Measurements from ENCODE around the gene STX12. TPM values are rescaled to one million over a fixed set of nuclear protein-coding genes. Genes with fewer than 3 reads are reported as not detected.

The STX12 gene
- total RNA-seq, 1 donor from 2014 or later, result 91.9 TPM

GRCh38 chr1:27727126-27727525, 45.9 kb upstream of the STX12 start:
- Histone ChIP-seq H3K27me3 (no peaks in the 10 kb centered on the region), H3K27ac (peak overlapping the region; percentile 82 to 96), H3K9me3 (no peaks in the 10 kb centered on the region), H3K4me3 (peak overlapping the region; percentile 68 to 98), H3K4me1 (peaks cover 10 to 12% of the 10 kb centered on the region in 2 donors), H3K36me3 (peaks cover 0 to 7% of the 10 kb centered on the region in 2 donors)
- intact Hi-C loops (cut with DNase I), result loop anchor here (10.0 kb wide), 1 partner anchor 108 kb away; the partner anchor contains the start of gene PPP1R8
- DNase-seq (ENCODE audit: low spot score in 2 of 2), result no peak
- TF ChIP-seq CTCF (IDR thresholded peaks at IDR 0.05), result no peak

GRCh38 chr1:27736252-27736651, 36.8 kb upstream of the STX12 start:
- H3K4me3 ChIP-seq, result no peak overlapping the region
- no peak for DNase-seq (ENCODE audit: low spot score in 2 of 2)
- no peaks in the 10 kb centered on the region for H3K4me1 ChIP-seq
- no peaks in the 10 kb centered on the region for H3K27me3 ChIP-seq
- no peak for TF ChIP-seq CTCF (IDR thresholded peaks at IDR 0.05)
- peaks cover 54 to 82% of the 10 kb centered on the region in 2 donors for H3K36me3 ChIP-seq
- H3K27ac ChIP-seq, result no peak overlapping the region
- intact Hi-C loops (cut with DNase I), result no loop called here
- H3K9me3 ChIP-seq, result no peaks in the 10 kb centered on the region

GRCh38 chr1:27741121-27741520, 31.9 kb upstream of the STX12 start:
- no peak overlapping the region for H3K27ac ChIP-seq
- DNase-seq (ENCODE audit: low spot score in 2 of 2), result no peak
- H3K4me1 ChIP-seq, result no peaks in the 10 kb centered on the region
- no peak for TF ChIP-seq CTCF (IDR thresholded peaks at IDR 0.05)
- H3K4me3 ChIP-seq, result no peak overlapping the region
- H3K9me3 ChIP-seq, result no peaks in the 10 kb centered on the region
- H3K36me3 ChIP-seq, result peaks cover 48 to 60% of the 10 kb centered on the region in 2 donors
- intact Hi-C loops (cut with DNase I), result no loop called here
- H3K27me3 ChIP-seq, result no peaks in the 10 kb centered on the region

GRCh38 chr1:27744556-27744955, 28.5 kb upstream of the STX12 start:
- TF ChIP-seq CTCF (IDR thresholded peaks at IDR 0.05), result no peak
- Histone ChIP-seq H3K27ac (no peak overlapping the region), H3K27me3 (no peaks in the 10 kb centered on the region), H3K4me1 (no peaks in the 10 kb centered on the region), H3K4me3 (no peak overlapping the region), H3K9me3 (no peaks in the 10 kb centered on the region), H3K36me3 (peaks cover 44 to 63% of the 10 kb centered on the region in 2 donors)
- DNase-seq (ENCODE audit: low spot score in 2 of 2), result no peak
- intact Hi-C loops (cut with DNase I), result no loop called here

- no peak for TF ChIP-seq CTCF (IDR thresholded peaks at IDR 0.05)
- H3K4me3 ChIP-seq, result no peak overlapping the region
- H3K36me3 ChIP-seq, result peaks cover 53 to 63% of the 10 kb centered on the region in 2 donors
- no peak overlapping the region for H3K27ac ChIP-seq
- H3K9me3 ChIP-seq, result no peaks in the 10 kb centered on the region
- H3K27me3 ChIP-seq, result no peaks in the 10 kb centered on the region
- H3K4me1 ChIP-seq, result no peaks in the 10 kb centered on the region
- no peak for DNase-seq (ENCODE audit: low spot score in 2 of 2)
- intact Hi-C loops (cut with DNase I), result no loop called here
These were observed 27.6 kb upstream of the STX12 start for GRCh38 chr1:27745466-27745865.

- TF ChIP-seq CTCF (IDR thresholded peaks at IDR 0.05), result no peak
- no peaks in the 10 kb centered on the region for H3K4me1 ChIP-seq
- no peaks in the 10 kb centered on the region for H3K27me3 ChIP-seq
- intact Hi-C loops (cut with DNase I), result no loop called here
- no peak overlapping the region for H3K27ac ChIP-seq
- no peak for DNase-seq (ENCODE audit: low spot score in 2 of 2)
- H3K4me3 ChIP-seq, result no peak overlapping the region
- peaks cover 44 to 72% of the 10 kb centered on the region in 2 donors for H3K36me3 ChIP-seq
- no peaks in the 10 kb centered on the region for H3K9me3 ChIP-seq
These were observed 20.7 kb upstream of the STX12 start for GRCh38 chr1:27752360-27752759.
